ENCODE data around the gene FOXI3.
"Not testable (repeated sequence)": the region's sequence is repeated elsewhere in the genome, so short reads cannot be mapped to it uniquely, and the experiment has no call there.

FOXI3 gene

DNA sequence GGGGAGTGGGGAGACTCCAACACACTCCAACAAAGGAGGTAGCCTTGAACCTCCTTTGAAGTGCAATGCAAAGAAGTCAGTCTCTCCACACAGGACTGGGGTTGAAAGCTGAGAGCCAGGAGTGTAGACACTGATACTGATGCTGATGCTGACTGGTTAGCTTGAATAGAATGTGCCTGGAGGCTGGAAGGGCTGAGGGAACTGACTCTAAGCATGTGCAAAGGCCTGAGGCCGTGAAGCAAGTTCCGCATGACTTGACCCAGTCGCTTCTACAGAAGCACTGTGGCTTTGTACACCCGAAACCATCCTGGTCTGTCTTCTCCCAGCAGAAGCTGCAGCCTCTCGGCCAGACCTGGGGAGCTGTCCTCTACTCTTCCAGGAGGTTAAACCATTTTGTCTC lies 10.4 kb downstream of the FOXI3 start:
- DNase-seq (ENCODE audit: low read depth in 2 of 2) = no peak

DNA sequence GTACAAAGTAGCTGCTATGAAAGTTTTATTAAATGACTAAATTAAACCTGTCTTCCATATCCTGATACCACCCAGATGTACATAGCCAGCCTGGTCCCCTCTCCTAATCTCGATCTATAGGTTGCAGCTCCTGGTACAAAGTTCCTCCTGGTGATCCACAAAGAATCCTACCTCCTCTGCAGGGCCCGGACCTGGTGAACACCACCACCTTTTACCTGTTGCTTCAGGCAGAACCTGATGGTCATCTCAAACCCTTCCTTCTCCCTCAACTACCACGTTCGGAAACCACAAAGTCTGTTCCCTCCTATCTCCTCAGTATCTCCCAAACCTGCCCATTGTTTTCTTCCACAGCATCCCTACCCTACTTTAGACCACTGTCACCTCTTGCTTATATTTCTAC lies 15.5 kb downstream of the FOXI3 start:
- DNase-seq (ENCODE audit: low read depth in 2 of 2) = no peak

DNA sequence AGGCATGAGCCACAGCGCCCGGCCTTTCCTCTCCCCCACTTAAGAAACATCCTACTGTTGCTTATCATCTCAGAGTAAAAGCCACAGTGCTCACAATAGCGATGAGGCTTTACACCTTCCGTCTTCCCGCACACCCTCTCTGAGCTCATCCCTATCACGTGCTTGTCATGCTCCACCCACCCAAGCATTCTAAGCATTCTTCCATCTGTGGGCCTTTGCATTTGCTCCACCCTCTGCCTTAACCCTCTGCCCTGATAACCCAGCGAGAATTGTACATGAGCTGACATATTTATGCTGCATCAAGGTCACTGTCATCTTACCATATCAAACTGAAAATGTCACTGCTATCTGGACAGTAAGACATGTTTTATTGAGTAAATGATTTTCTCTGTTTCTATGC lies 22.6 kb downstream of the FOXI3 start:
- DNase-seq (ENCODE audit: low read depth in 2 of 2) = no peak

DNA sequence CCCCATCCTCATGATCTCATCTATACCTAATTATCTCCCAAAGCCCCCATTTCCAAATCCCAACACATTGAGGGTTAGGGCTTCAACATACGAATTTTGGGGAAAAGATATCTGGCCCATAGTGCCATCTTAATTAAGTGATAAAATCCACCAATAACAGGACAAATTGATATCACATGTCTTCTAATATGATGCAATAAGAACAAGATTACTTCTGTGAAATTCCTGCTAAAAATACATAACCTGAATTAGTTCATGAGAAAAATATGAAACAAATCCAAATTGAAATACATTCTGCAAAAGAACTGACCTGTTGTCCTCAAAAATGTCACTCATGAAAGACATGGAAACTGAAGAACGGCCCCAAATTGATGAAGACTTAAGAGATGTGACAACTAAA lies 28.8 kb downstream of the FOXI3 start:
- DNase-seq (ENCODE audit: low read depth in 2 of 2) = no peak

DNA sequence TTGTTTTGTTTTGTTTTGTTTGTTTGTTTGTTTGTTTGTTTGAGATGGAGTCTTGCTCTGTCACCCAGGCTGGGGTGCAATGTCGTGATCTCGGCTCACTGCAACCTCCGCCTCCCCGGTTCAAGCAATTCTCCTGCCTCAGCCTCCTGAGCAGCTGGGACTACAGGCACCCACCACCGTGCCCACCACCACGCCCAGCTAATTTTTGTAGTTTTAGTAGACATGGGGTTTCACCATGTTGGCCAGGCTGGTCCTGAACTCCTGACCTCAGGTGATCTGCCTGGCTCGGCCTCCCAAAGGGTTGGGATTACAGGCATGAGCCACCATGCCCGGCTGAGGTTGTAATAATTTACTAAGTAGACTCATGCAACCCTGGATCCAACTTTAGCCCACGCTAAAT lies 33.4 kb downstream of the FOXI3 start:
- DNase-seq (ENCODE audit: low read depth in 2 of 2) = not testable (repeated sequence)

DNA sequence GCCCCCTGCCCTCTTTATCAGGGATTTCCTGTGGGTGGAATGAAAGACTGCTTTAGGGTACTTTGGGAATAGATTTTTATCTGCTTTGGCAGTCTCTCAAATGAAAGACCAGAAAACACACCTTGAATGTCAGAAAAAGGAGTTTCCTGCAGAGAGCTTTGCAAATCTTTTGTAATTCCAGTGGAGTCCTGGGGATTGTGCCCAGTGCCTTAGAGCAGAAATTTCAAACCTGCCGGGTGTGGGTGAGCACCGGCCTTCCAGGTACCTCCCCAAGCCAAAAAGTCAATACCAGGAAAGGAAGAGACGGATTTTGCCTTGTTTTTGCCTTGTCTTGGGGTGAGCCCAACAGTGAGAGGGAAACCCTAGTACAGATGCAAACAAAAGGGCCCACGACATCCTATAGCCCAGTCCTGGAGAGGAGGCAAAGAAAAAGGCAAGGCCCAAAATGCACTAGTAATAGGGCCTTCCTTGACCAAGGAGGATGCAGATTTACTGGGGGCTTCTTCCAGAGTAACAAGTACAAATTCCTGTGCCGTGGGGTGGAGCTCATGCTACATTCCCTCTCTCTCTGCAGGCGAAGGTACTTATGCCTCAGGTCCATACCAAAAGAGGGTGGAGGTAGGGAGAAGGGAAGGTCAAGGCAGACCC lies 36.4 kb downstream of the FOXI3 start:
- DNase-seq (ENCODE audit: low read depth in 2 of 2) = no peak

DNA sequence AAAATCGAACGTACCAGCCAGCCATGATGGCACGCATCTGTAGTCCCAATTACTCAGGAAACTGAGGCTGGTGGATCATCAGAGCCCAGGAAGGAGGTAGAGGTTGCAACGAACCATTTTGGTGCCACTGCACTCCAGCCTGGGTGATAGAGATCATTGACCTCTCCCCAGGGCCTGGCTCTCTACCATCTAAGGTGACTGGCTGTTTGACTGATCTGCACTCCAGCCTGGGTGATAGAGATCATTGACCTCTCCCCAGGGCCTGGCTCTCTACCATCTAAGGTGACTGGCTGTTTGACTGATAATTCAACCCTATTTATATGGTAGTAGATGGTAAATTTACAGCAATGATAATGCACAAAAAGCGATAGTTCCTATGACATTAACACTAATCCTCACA lies 43.6 kb downstream of the FOXI3 start:
- not testable (repeated sequence) for DNase-seq (ENCODE audit: low read depth in 2 of 2)

DNA sequence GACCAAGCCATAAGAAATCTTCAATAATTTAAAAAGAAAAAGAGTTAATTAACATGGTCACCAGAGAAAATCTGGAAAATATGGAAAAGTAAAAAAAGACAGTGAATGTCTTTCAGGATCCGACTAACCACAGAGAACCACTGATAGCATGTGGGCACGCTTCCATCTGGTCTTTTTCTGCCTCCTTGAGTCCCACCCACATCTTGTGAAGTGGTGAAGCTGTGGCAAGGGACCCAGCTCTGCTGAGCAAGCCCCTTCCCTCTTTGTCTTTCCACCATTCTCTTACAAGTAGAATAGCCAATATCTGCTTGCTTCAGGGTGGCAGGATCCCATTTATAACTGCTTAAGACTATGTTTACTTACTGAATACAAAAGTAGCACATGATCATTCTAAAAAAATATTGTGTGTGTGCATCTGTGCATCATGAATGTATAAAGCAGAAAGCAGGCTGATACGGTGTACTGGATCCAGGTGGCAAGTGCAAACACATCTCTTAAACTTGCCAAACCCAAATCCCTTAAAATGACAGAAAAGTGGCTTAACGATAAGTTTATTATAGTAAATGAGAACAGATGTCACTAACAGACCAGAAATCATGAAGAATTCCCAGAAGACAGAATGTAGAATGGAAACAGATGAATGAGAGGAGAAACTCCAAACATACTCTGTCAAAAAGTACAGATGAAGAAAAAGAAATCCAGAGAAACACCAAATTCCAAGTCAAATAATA lies 52.3 kb downstream of the FOXI3 start:
- DNase-seq (ENCODE audit: low read depth in 2 of 2) = no peak

DNA sequence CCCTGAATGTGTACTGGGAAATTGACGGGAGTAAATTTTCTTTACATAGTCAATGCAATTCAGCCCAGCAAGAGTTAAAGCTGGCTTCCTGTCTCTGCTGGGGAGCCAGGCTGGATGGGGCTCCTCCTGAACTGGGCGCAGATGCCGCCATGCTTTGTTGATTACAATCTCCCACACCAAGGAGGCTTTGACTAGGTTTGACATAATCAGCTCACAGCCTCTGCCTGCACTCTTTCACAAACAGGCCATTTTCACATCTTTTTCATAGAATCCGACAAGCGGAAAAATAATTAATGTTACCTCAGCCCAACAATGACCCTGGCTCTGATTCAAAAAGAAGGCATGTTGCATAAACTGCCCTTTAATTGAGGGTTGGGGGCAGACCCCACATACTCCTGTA lies 54.3 kb downstream of the FOXI3 start:
- no peak for DNase-seq (ENCODE audit: low read depth in 2 of 2)

All from stimulated activated CD8-positive, alpha-beta memory T cell treated with anti-CD3 and anti-CD28 coated beads, Interleukin-15, amount 100 ng/mL, for 4 hours (primary cell).